SU-DHL-6 (cell line): ENCODE results near the gene MDFI.
A peak's percentile ranks its signal among the peaks of the same experiment; 100 is the strongest.

Experiments used
- H2AFZ ChIP-seq: fragments of 200-600 bp; sonication (generic); 2 replicates; pipeline ENCODE4 v1.6.1; 2014; ENCODE audit warnings: low read depth, mild to moderate bottlenecking, moderate library complexity, mixed read lengths, antibody characterized with exemption, low read length; ENCODE audit not compliant: severe bottlenecking
- H3F3A ChIP-seq: fragments of 200-600 bp; shearing (Covaris generic); 2 replicates; pipeline ENCODE4 v1.6.0; 2016; ENCODE audit warnings: antibody characterized with exemption, mild to moderate bottlenecking; ENCODE audit not compliant: insufficient read depth
- H3K27ac ChIP-seq: fragments of 200-600 bp; sonication (generic); 2 replicates; pipeline ENCODE4 v1.5.1; 2016; ENCODE audit warnings: low read depth, mild to moderate bottlenecking, low read length, moderate library complexity, mixed read lengths
- H3K27me3 ChIP-seq: fragments of 200-600 bp; sonication (generic), shearing (Covaris generic); 2 replicates; pipeline ENCODE4 v1.6.0; 2014; ENCODE audit warnings: mild to moderate bottlenecking, low read length
- H3K36me3 ChIP-seq: fragments of 200-600 bp; sonication (generic); 2 replicates; pipeline ENCODE4 v1.6.1; 2014; ENCODE audit warnings: mild to moderate bottlenecking, low read length, mixed read lengths
- H3K4me2 ChIP-seq: fragments of 300-600, 200-600 bp; shearing (Covaris generic), sonication (generic); 2 replicates; pipeline ENCODE4 v1.6.0; 2014; ENCODE audit warnings: low read length, low read depth, mild to moderate bottlenecking; ENCODE audit not compliant: poor library complexity, severe bottlenecking
- H3K4me3 ChIP-seq: fragments of 200-600 bp; sonication (generic); 2 replicates; pipeline ENCODE4 v1.5.1; 2014; ENCODE audit warnings: antibody characterized with exemption, low read length, mild to moderate bottlenecking, mixed read lengths; ENCODE audit not compliant: insufficient read depth, poor library complexity, severe bottlenecking
- H3K79me2 ChIP-seq: fragments of 200-600 bp; sonication (generic); 2 replicates; pipeline ENCODE4 v1.6.1; 2014; ENCODE audit warnings: mild to moderate bottlenecking, low read length, moderate library complexity; ENCODE audit not compliant: insufficient read depth
- H3K9ac ChIP-seq: fragments of 200-600 bp; sonication (generic); 2 replicates; pipeline ENCODE4 v1.7.0; 2014; ENCODE audit warnings: mild to moderate bottlenecking, low read length
- H3K9me2 ChIP-seq: fragments of 200-600 bp; sonication (generic); replicated peaks from 2 replicates; pipeline ENCODE4 v1.6.1; 2014; ENCODE audit warnings: low read length; ENCODE audit not compliant: insufficient read depth
- H3K9me3 ChIP-seq: fragments of 200-600 bp; sonication (generic); 2 replicates; pipeline ENCODE4 v1.6.1; 2014; ENCODE audit warnings: low read length, mixed read lengths; ENCODE audit not compliant: insufficient read depth
- H4K20me1 ChIP-seq: fragments of 200-600 bp; sonication (generic); 2 replicates; pipeline ENCODE4 v1.6.1; 2014; ENCODE audit warnings: low read depth, mild to moderate bottlenecking, antibody characterized with exemption, low read length, moderate library complexity, mixed read lengths
- EZH2phosphoT487 ChIP-seq: fragments of 200-600 bp; sonication (generic), shearing (Covaris generic); conservative IDR thresholded peaks from 2 replicates; pipeline ENCODE4 v1.6.1; 2018; ENCODE audit warnings: mild to moderate bottlenecking, antibody characterized with exemption, low read length, moderate library complexity, mixed read lengths
- TF ChIP-seq, protein P1 (sequence below): fragments of 200-600 bp; sonication (generic); IDR thresholded peaks from one replicate; pipeline ENCODE4 v1.5.1; 2017; ENCODE audit warnings: antibody characterized with exemption, mild to moderate bottlenecking, low read length, moderate library complexity; ENCODE audit not compliant: insufficient read depth, poor library complexity, severe bottlenecking

MDFI gene

DNA sequence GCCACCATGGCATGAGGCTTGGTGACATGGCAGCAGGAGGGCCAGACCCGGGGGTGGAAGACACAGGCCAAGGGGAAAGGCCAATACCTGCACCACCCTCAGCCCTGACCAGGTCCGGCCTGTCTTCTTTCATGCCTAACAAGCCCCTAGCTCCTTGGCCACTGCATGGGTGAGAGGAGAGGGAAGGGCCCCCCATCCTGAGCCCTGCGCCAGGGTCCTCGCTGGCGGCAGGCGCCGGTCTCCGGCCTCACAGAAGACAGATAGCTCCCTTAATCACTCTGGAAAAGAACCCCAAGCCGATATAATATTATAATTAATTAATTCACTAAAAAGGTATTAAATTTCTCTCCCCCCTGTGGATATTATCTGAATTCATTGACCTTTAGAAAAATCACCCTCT is 41.4 kb downstream of the MDFI start:
- Histone ChIP-seq H3K4me3 (no peak overlapping the region), H4K20me1 (no peaks in the 10 kb centered on the region; the same call in 1 of the 2 replicates), H3K36me3 (no peaks in the 10 kb centered on the region), H2AFZ (no peak overlapping the region), H3K4me2 (no peak overlapping the region), H3K9ac (no peak overlapping the region), H3K9me2 (no peaks in the 10 kb centered on the region), H3F3A (peaks cover 3% of the 10 kb centered on the region; the same call in 1 of the 2 replicates), H3K9me3 (no peaks in the 10 kb centered on the region), H3K27ac (no peak overlapping the region), H3K79me2 (no peaks in the 10 kb centered on the region), H3K27me3 (no peaks in the 10 kb centered on the region)
- TF ChIP-seq, protein P1, sequence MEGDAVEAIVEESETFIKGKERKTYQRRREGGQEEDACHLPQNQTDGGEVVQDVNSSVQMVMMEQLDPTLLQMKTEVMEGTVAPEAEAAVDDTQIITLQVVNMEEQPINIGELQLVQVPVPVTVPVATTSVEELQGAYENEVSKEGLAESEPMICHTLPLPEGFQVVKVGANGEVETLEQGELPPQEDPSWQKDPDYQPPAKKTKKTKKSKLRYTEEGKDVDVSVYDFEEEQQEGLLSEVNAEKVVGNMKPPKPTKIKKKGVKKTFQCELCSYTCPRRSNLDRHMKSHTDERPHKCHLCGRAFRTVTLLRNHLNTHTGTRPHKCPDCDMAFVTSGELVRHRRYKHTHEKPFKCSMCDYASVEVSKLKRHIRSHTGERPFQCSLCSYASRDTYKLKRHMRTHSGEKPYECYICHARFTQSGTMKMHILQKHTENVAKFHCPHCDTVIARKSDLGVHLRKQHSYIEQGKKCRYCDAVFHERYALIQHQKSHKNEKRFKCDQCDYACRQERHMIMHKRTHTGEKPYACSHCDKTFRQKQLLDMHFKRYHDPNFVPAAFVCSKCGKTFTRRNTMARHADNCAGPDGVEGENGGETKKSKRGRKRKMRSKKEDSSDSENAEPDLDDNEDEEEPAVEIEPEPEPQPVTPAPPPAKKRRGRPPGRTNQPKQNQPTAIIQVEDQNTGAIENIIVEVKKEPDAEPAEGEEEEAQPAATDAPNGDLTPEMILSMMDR: no peak
- TF ChIP-seq EZH2phosphoT487: no peak

GRCh38 chr6:41680182-41680965 is 42.1 kb downstream of the MDFI start:
- TF ChIP-seq, protein P1: no peak
- no peak for TF ChIP-seq EZH2phosphoT487
- Histone ChIP-seq H3K79me2 (no peaks in the 10 kb centered on the region), H3K9me2 (no peaks in the 10 kb centered on the region), H3K4me2 (no peak overlapping the region), H3K4me3 (no peak overlapping the region), H4K20me1 (no peaks in the 10 kb centered on the region; the same call in 1 of the 2 replicates), H3K9me3 (no peaks in the 10 kb centered on the region), H3F3A (peaks cover 8% of the 10 kb centered on the region), H3K9ac (no peak overlapping the region), H3K27me3 (no peaks in the 10 kb centered on the region), H2AFZ (no peak overlapping the region), H3K27ac (no peak overlapping the region), H3K36me3 (no peaks in the 10 kb centered on the region)

- H3K27ac ChIP-seq: no peak overlapping the region
- no peaks in the 10 kb centered on the region; the same call in 1 of the 2 replicates for H4K20me1 ChIP-seq
- H2AFZ ChIP-seq: no peak overlapping the region
- H3K27me3 ChIP-seq: no peaks in the 10 kb centered on the region
- no peak overlapping the region for H3K4me3 ChIP-seq
- H3K9ac ChIP-seq: no peak overlapping the region
- no peaks in the 10 kb centered on the region for H3K9me3 ChIP-seq
- no peaks in the 10 kb centered on the region for H3K79me2 ChIP-seq
- peaks cover 18% of the 10 kb centered on the region for H3F3A ChIP-seq
- no peaks in the 10 kb centered on the region for H3K36me3 ChIP-seq
- H3K9me2 ChIP-seq: no peaks in the 10 kb centered on the region
- TF ChIP-seq, protein P1: peak; percentile 90
- no peak for TF ChIP-seq EZH2phosphoT487
- no peak overlapping the region for H3K4me2 ChIP-seq
These were observed 43.8 kb downstream of the MDFI start for GRCh38 chr6:41682056-41682477.
